ENCODE measurements around the gene OR13D1. TPM values are rescaled to one million over a fixed set of nuclear protein-coding genes. Genes with fewer than 3 reads are reported as not detected.

OR13D1 gene
- total RNA-seq, 1 experiment from 2014 or later, result not detected

- TF ChIP-seq AFF4 (CRISPR knock-in tag; IDR thresholded peaks at IDR 0.05; ENCODE audit: borderline replicate concordance) (no peak), IRF2 (CRISPR knock-in tag; IDR thresholded peaks at IDR 0.05; ENCODE audit: borderline replicate concordance, low read depth) (no peak), ZBTB21 (CRISPR knock-in tag; IDR thresholded peaks at IDR 0.05; ENCODE audit: borderline replicate concordance) (no peak), ZNF232 (CRISPR knock-in tag; IDR thresholded peaks at IDR 0.05) (no peak)
These were observed 35.7 kb upstream of the OR13D1 start (continued) for GRCh38 chr9:104658496-104659195.

- Mint-ChIP-seq H3K36me3 (no peaks in the 10 kb centered on the region), H3K4me1 (no peaks in the 10 kb centered on the region), H3K4me3 (no peak overlapping the region), H3K27ac (no peak overlapping the region), H3K27me3 (ENCODE audit: low read depth) (no peaks in the 10 kb centered on the region), H3K9me3 (no peaks in the 10 kb centered on the region)
- POLR2A ChIA-PET, result no interaction called here
- CTCF ChIA-PET, result no interaction called here
- DNase-seq (ENCODE audit: low spot score) (no peak), ATAC-seq (no peak)
- TF ChIP-seq PRDM15 (CRISPR knock-in tag; IDR thresholded peaks at IDR 0.05), result no peak
- no peak for TF ChIP-seq ZNF512 (CRISPR knock-in tag; IDR thresholded peaks at IDR 0.05; ENCODE audit: borderline replicate concordance)
- TF ChIP-seq ZMAT4 (CRISPR knock-in tag; IDR thresholded peaks at IDR 0.05), result no peak
- TF ChIP-seq MAX (CRISPR knock-in tag; IDR thresholded peaks at IDR 0.05), result no peak
- no peak for TF ChIP-seq ATF2 (CRISPR knock-in tag; IDR thresholded peaks at IDR 0.05; ENCODE audit: borderline replicate concordance, low read depth)
- no peak for TF ChIP-seq NR1H2 (CRISPR knock-in tag; IDR thresholded peaks at IDR 0.05)
- TF ChIP-seq ATF3 (CRISPR knock-in tag; conservative IDR thresholded peaks at IDR 0.05), result no peak
- no peak for TF ChIP-seq NR3C1 (CRISPR knock-in tag; conservative IDR thresholded peaks at IDR 0.05; ENCODE audit: low read depth)
- no peak for TF ChIP-seq FOXK1 (CRISPR knock-in tag; IDR thresholded peaks at IDR 0.05)
- no peak for TF ChIP-seq USF1 (CRISPR knock-in tag; IDR thresholded peaks at IDR 0.05)
These were observed 18.7 kb upstream of the OR13D1 start for GRCh38 chr9:104675611-104676010.
